Activated CD8-positive, alpha-beta T cell treated with anti-CD3 and anti-CD28 coated beads for 36 hours (primary cell): ENCODE measurements around the gene JADE2. TPM values are rescaled to one million over a fixed set of nuclear protein-coding genes. Genes with fewer than 3 reads are reported as not detected.

Experiments
- ATAC-seq: fragments of 200-7000 bp; cut with Tn5 transposase; one replicate; pipeline ENCODE4 v1.10.0; 2021; ENCODE audit warnings: mild to moderate bottlenecking, moderate library complexity
- CTCF ChIA-PET: fragments of 350-600 bp; sonication (Branson Sonifier 250); formaldehyde crosslinking; loops from one replicate; lab custom pipeline; 2021; ENCODE audit warnings: antibody characterized with exemption; lab: Charles Lee
- POLR2A ChIA-PET: fragments of 350-600 bp; sonication (Branson Sonifier 250); formaldehyde crosslinking; loops from one replicate; lab custom pipeline; 2021; ENCODE audit warnings: antibody characterized with exemption; lab: Charles Lee
- DNase-seq: peaks from one replicate; pipeline ENCODE4 v3.0.0-alpha.2; 2020
- H3K27ac Mint-ChIP-seq: one replicate; pipeline ENCODE4 v1.8.0; 2021; ENCODE audit warnings: mild to moderate bottlenecking, mixed read lengths
- H3K27me3 Mint-ChIP-seq: one replicate; pipeline ENCODE4 v1.8.0; 2021; ENCODE audit warnings: mixed read lengths
- H3K36me3 Mint-ChIP-seq: one replicate; pipeline ENCODE4 v1.8.0; 2021; ENCODE audit warnings: low read depth, mixed read lengths
- H3K4me1 Mint-ChIP-seq: one replicate; pipeline ENCODE4 v1.8.0; 2021; ENCODE audit warnings: low read depth, mixed read lengths
- H3K4me3 Mint-ChIP-seq: one replicate; pipeline ENCODE4 v1.8.0; 2021; ENCODE audit warnings: mild to moderate bottlenecking, moderate library complexity, mixed read lengths
- H3K9me3 Mint-ChIP-seq: one replicate; pipeline ENCODE4 v1.8.0; 2021; ENCODE audit warnings: mixed read lengths
- intact Hi-C: fragments of 100-400 bp; cut with micrococcal nuclease; formaldehyde crosslinking; loops from one replicate; pipeline ENCODE4 v1.10.0; 2022
- total RNA-seq, 2 experiments: library from RNA; stranded (reverse); gene quantifications; one replicate each; pipeline ENCODE4 v1.2.3, GENCODE V29; 2021
- TF ChIP-seq, protein P1 (sequence below): fragments of 200-600 bp; IDR thresholded peaks from one replicate; pipeline ENCODE4 v1.8.0; 2022; ENCODE audit warnings: antibody characterized with exemption, mild to moderate bottlenecking

Gene JADE2
- total RNA-seq, 2 experiments from 2014 or later, result 58.7 to 61.2 TPM

DNA sequence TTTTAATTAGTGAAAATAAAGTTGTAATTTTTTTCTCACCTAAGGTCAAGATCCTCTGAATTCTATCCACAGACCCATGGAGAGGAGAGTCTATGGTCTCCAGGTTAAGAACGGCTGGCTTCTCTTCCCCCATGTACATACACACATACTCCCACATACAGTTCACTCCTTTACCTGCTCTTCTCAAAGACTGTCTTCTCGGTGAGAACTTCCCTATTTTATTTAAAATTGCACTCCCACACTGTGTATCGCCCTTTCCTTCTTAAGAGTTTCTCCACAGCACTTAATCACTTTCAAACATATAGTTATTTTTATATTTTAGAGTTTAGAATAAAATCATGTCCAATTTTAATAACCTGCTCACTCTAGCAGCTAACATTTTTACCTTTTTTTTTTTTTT lies 3.6 kb upstream of the JADE2 start:
- no peaks in the 10 kb centered on the region for H3K36me3 Mint-ChIP-seq
- no peak overlapping the region for H3K4me3 Mint-ChIP-seq
- DNase-seq (no peak), ATAC-seq (no peak)
- no peaks in the 10 kb centered on the region for H3K9me3 Mint-ChIP-seq
- ChIA-PET POLR2A (interaction anchor here (0.5 to 2.3 kb wide), 3 partner anchors 56 to 120 kb away, joined by 3 to 9 read pairs (median 4); partner anchors contain the start of gene CDKN2AIPNL), CTCF (interaction anchor here (2.6 kb wide), 1 partner anchor 65 kb away, joined by 10 read pairs; no protein-coding TSS in a partner anchor)
- no peaks in the 10 kb centered on the region for H3K27me3 Mint-ChIP-seq
- H3K27ac Mint-ChIP-seq, result no peak overlapping the region
- TF ChIP-seq, protein P1, sequence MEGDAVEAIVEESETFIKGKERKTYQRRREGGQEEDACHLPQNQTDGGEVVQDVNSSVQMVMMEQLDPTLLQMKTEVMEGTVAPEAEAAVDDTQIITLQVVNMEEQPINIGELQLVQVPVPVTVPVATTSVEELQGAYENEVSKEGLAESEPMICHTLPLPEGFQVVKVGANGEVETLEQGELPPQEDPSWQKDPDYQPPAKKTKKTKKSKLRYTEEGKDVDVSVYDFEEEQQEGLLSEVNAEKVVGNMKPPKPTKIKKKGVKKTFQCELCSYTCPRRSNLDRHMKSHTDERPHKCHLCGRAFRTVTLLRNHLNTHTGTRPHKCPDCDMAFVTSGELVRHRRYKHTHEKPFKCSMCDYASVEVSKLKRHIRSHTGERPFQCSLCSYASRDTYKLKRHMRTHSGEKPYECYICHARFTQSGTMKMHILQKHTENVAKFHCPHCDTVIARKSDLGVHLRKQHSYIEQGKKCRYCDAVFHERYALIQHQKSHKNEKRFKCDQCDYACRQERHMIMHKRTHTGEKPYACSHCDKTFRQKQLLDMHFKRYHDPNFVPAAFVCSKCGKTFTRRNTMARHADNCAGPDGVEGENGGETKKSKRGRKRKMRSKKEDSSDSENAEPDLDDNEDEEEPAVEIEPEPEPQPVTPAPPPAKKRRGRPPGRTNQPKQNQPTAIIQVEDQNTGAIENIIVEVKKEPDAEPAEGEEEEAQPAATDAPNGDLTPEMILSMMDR, result no peak
- peaks cover 10% of the 10 kb centered on the region for H3K4me1 Mint-ChIP-seq
- intact Hi-C loops, result no loop called here

DNA sequence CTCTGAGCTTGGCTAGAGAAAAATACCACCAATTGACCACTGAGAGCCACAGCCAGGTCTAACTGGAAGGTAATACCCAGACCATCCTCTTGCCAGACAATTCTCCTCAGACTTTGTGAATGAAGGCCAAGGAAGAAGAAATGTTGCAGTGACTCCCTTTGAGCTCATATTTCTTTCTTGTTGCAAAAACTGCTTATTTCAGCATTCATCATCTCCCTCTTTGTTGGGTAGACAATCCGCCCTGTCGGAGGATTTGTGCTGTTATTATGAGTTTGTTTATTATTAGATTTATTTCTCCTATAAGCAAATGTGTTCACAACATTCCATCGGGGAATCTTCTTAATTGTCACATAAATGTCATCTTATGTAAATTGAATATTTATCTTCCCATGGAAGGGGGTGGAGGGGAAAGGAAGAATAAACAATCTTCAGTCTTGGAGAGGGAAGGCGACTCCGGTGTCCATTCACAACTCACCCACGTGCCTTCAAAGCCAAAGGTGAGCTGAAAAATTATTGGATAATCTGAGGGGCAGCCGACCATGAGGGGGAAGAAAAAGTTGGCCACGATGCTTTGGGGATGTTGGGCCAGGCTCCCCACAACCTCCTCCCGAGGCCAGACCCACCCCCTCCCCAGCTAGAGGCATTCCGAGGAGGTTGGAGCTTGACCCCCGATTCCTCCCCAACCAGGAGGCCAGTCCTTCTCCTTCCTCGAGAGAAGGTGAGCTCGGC lies 1.8 kb upstream of the JADE2 start:
- no peaks in the 10 kb centered on the region for H3K9me3 Mint-ChIP-seq
- intact Hi-C loops, result no loop called here
- DNase-seq (no peak), ATAC-seq (no peak)
- H3K27me3 Mint-ChIP-seq, result no peaks in the 10 kb centered on the region
- ChIA-PET CTCF (interaction anchor here (0.7 to 2.6 kb wide), 9 partner anchors 11 to 118 kb away, joined by 3 to 13 read pairs (median 4); partner anchors contain the start of gene CDKN2AIPNL), POLR2A (interaction anchor here (0.7 to 3.2 kb wide), 13 partner anchors 8 to 407 kb away, joined by 3 to 15 read pairs (median 4); partner anchors contain the start of gene CDKN2AIPNL)
- H3K36me3 Mint-ChIP-seq, result no peaks in the 10 kb centered on the region
- peaks cover 21% of the 10 kb centered on the region for H3K4me1 Mint-ChIP-seq
- peak overlapping the region; percentile 98 for H3K27ac Mint-ChIP-seq
- TF ChIP-seq, protein P1, result no peak
- H3K4me3 Mint-ChIP-seq, result peak overlapping the region; percentile 88

DNA sequence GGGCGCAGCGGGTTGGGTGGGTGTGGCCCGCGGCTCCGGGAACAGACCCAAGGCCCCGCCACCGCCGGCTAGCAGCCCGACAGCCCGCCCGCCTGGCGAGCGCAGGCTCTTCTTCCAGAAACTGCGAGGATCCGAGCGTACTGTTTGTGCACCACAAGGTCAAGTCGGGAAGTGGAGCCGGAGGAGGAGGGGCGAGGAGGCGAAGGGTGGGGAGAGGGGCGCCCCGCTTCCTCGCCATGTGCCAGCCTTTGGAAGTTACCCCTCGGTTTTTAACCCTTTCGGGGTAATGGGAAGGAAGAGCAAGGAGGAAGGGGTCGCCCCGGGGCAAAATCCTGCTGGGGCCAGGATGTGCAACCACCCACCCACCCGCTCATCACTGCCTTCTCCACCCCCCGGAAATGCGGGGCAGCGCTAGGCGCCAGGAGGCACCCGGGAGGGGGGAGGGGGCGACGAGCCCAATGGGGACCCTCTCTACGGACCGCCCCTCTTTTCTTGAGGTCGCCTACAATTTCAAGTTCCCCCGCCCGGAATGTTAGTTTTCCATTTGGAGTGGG lies 1.1 kb upstream of the JADE2 start:
- POLR2A ChIA-PET, result interaction anchor here (0.6 to 4.6 kb wide), 15 partner anchors 10 to 407 kb away, joined by 3 to 28 read pairs (median 7); partner anchors contain the start of genes CDKN2AIPNL and UBE2B
- Mint-ChIP-seq H3K4me3 (peak overlapping the region; percentile 88), H3K4me1 (peaks cover 27% of the 10 kb centered on the region), H3K27me3 (no peaks in the 10 kb centered on the region), H3K9me3 (no peaks in the 10 kb centered on the region), H3K27ac (peak overlapping the region; percentile 98), H3K36me3 (no peaks in the 10 kb centered on the region)
- ATAC-seq (peak; percentile 14), DNase-seq (peak; percentile 78)
- intact Hi-C loops, result no loop called here
- TF ChIP-seq, protein P1, result no peak
- CTCF ChIA-PET, result interaction anchor here (0.7 to 3.9 kb wide), 8 partner anchors 10 to 119 kb away, joined by 3 to 20 read pairs (median 4); partner anchors contain the start of gene CDKN2AIPNL

DNA sequence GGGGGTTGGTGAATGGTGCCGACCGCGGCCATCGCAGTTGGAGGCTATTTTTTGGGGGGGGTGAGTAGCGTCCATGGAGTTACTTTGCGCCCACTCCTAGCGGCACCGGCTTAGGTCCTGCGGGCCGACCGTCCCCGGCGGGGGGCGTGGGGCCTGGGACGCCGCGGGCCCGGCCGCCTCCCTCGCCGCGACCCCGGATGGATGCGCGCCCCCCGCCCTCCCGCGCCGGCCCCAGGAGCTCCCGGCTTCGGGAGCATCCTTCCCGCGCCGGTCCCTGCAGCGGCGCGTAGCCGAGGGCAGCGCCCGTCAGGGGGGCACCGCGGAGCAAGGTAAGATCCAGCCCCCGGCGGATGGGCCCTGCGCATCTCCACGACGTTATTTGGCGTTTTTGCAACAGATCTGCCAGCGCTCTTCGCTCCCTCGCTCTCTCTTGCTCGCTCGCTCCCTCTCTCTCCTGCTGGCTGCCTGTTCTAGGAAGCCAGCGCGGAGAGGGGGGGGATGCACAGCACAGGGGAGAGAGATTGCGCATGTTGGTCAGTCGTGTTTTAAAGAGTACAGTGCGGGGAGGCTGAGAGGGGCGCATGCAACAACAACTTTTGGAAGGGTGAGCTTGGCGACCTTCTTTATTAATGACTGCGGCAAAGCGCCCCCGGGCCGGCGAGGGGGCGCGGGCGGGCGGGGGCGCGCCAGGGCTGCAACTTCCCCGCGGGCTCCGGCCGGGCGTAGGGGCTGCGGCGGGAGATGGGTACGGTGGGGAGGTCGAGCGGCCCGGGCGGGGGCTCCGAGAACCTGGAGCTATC lies 413 bp downstream of the JADE2 start:
- POLR2A ChIA-PET, result interaction anchor here (0.6 to 4.6 kb wide), 23 partner anchors 11 to 349 kb away, joined by 3 to 28 read pairs (median 4); partner anchors contain the start of genes CDKN2AIPNL and UBE2B
- TF ChIP-seq, protein P1, result no peak
- intact Hi-C loops, result loop anchor here (5.0 kb wide), 2 partner anchors 114 to 154 kb away; partner anchors contain the start of genes CDKN2AIPNL and UBE2B
- H3K36me3 Mint-ChIP-seq, result no peaks in the 10 kb centered on the region
- H3K4me1 Mint-ChIP-seq, result peaks cover 43% of the 10 kb centered on the region
- peak overlapping the region; percentile 88 for H3K4me3 Mint-ChIP-seq
- peak; percentile 1 for ATAC-seq
- H3K27me3 Mint-ChIP-seq, result no peaks in the 10 kb centered on the region
- H3K9me3 Mint-ChIP-seq, result no peaks in the 10 kb centered on the region
- peak; percentile 77 for DNase-seq
- peak overlapping the region; percentile 94 for H3K27ac Mint-ChIP-seq
- CTCF ChIA-PET, result interaction anchor here (0.8 to 3.9 kb wide), 8 partner anchors 14 to 301 kb away, joined by 3 to 20 read pairs (median 4); partner anchors contain the start of gene CDKN2AIPNL
